ENCODE measurements around the gene CREG1. TPM values are rescaled to one million over a fixed set of nuclear protein-coding genes. Genes with fewer than 3 reads are reported as not detected.

CREG1 gene
- total and polyA plus RNA-seq, 2 of the 8 experiments (the other 6 are each of a cell fraction or from before 2014, with no cell fraction given), result 29.8 to 30.1 TPM

- TF ChIP-seq RNF2 (IDR thresholded peaks at IDR 0.05; ENCODE audit: borderline replicate concordance, low read depth, low read length, missing control alignments, poor library complexity, severe bottlenecking), result no peak
These were observed 33.8 kb upstream of the CREG1 start (continued) for GRCh38 chr1:167587342-167587741.

Data from H1 (cell line).